ENCODE measurements around the gene BDKRB2. TPM values are rescaled to one million over a fixed set of nuclear protein-coding genes. Genes with fewer than 3 reads are reported as not detected.

The BDKRB2 gene
- total RNA-seq, 1 experiment from 2014 or later: 0.49 TPM

DNA sequence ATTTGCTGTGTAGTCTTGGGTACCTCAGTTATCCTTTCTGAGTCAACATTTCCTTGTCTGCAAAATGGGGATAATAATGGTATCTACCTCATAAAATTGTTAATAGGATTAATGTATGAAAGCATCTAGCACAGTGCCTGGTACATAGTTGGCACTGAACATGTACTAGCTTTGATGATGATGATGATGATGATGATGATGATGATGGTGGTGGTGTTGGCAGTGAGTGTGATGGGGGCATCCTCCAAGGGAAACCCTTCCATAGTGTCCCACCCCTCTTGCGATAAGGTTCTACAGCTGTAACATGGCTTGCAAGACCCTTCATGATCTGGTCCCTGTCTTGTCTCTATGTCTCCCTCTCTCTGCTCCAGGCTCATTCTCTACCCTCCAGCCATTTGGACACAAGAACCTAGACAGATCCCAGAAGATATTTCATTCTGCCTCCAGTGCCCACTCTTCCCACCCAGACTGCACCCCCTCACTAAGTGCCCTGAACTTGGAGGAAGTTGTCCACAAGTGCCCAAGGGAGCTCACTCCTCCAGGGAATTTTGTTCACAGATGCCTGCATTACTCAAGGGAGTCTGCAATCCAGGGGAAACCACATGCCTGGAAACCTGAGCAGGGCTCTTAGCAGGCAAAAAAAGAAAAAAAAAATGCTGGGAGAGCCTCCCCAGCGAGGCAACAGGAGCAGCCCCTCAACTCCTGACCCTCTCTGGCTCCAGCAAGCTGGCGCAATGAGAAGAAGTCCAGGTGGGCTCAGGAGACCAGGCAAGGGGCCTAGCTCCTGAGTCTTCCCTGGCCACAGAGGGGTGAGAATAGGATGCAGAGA lies 41.3 kb downstream of the BDKRB2 start:
- BruUV-seq (replicated peaks): no TSS peak
- H3K36me3 ChIP-seq (ENCODE audit: control insufficient read depth in 1 of 2, insufficient read depth in 2 of 2, low read length in 2 of 2): no peaks in the 10 kb centered on the region
- H3K4me3 ChIP-seq (replicated peaks in 1 of 2; ENCODE audit: low read depth in 1 of 2, low read length in 2 of 2): no peak overlapping the region
- RAD21 ChIA-PET (ENCODE audit: low non-redundant PET in 1 of 2, low total read pairs in 2 of 2, uncharacterized antibody in 2 of 2, unreplicated experiment in 2 of 2): no interaction called here
- TF ChIP-seq ZNF274 (IDR thresholded peaks at IDR 0.05; ENCODE audit: low read depth, low read length) (no peak), RAD21 (IDR thresholded peaks at IDR 0.05; ENCODE audit: low read depth) (no peak), CBX3 (IDR thresholded peaks at IDR 0.05; ENCODE audit: low read depth) (no peak), ZFX (IDR thresholded peaks at IDR 0.05) (no peak), POLR2AphosphoS5 (IDR thresholded peaks at IDR 0.05; ENCODE audit: low read depth, low read length) (no peak), CEBPB (IDR thresholded peaks at IDR 0.05; ENCODE audit: low read depth) (no peak), SIN3A (IDR thresholded peaks at IDR 0.05; ENCODE audit: low read depth) (no peak), POLR2A (IDR thresholded peaks at IDR 0.05; ENCODE audit: borderline replicate concordance, extremely low read depth, insufficient read depth, insufficient read length) (no peak), JUND (IDR thresholded peaks at IDR 0.05) (no peak), EGR1 (IDR thresholded peaks at IDR 0.05; ENCODE audit: low read depth) (no peak), TCF7L2 (IDR thresholded peaks at IDR 0.05; ENCODE audit: borderline replicate concordance, extremely low read depth, insufficient read depth, insufficient read length) (no peak), FOSL1 (IDR thresholded peaks at IDR 0.05; ENCODE audit: low read depth) (no peak)
- TF ChIP-seq, protein P1, sequence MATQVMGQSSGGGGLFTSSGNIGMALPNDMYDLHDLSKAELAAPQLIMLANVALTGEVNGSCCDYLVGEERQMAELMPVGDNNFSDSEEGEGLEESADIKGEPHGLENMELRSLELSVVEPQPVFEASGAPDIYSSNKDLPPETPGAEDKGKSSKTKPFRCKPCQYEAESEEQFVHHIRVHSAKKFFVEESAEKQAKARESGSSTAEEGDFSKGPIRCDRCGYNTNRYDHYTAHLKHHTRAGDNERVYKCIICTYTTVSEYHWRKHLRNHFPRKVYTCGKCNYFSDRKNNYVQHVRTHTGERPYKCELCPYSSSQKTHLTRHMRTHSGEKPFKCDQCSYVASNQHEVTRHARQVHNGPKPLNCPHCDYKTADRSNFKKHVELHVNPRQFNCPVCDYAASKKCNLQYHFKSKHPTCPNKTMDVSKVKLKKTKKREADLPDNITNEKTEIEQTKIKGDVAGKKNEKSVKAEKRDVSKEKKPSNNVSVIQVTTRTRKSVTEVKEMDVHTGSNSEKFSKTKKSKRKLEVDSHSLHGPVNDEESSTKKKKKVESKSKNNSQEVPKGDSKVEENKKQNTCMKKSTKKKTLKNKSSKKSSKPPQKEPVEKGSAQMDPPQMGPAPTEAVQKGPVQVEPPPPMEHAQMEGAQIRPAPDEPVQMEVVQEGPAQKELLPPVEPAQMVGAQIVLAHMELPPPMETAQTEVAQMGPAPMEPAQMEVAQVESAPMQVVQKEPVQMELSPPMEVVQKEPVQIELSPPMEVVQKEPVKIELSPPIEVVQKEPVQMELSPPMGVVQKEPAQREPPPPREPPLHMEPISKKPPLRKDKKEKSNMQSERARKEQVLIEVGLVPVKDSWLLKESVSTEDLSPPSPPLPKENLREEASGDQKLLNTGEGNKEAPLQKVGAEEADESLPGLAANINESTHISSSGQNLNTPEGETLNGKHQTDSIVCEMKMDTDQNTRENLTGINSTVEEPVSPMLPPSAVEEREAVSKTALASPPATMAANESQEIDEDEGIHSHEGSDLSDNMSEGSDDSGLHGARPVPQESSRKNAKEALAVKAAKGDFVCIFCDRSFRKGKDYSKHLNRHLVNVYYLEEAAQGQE (IDR thresholded peaks at IDR 0.05; ENCODE audit: low read depth): no peak
- intact Hi-C loops (cut with micrococcal nuclease): no loop called here
- no peaks in the 10 kb centered on the region for H3K9me3 ChIP-seq (ENCODE audit: control insufficient read depth in 1 of 2, insufficient read depth in 1 of 2, low read depth in 1 of 2, low read length in 2 of 2)
- no peak for DNase-seq (ENCODE audit: low read depth, low spot score)
- H3K27me3 ChIP-seq (ENCODE audit: insufficient read depth, low read length): no peaks in the 10 kb centered on the region
- no peak overlapping the region for H3K9ac ChIP-seq (ENCODE audit: low read length)
- no peaks in the 10 kb centered on the region for H4K20me1 ChIP-seq (ENCODE audit: insufficient read depth)
- ATAC-seq: no peak
- CTCF ChIA-PET: no interaction called here
- H3K79me2 ChIP-seq (ENCODE audit: insufficient read depth, low read length): no peaks in the 10 kb centered on the region
- POLR2A ChIA-PET: no interaction called here
- H3K27ac ChIP-seq (ENCODE audit: low read depth, low read length): no peak overlapping the region
- H3K4me1 ChIP-seq (ENCODE audit: control insufficient read depth in 1 of 2, insufficient read depth in 2 of 2, low read length in 2 of 2): no peaks in the 10 kb centered on the region
- H3K9me2 ChIP-seq (ENCODE audit: insufficient read depth): no peaks in the 10 kb centered on the region
- no peak overlapping the region for H2AFZ ChIP-seq (ENCODE audit: low read depth, low read length, poor library complexity, severe bottlenecking)
- no peak overlapping the region for H3K4me2 ChIP-seq (ENCODE audit: low read length)

Measured in HCT116 (cell line).